Transverse colon (tissue), 4 donors: Measurements from ENCODE around the gene NEK10.

Experiments used
- CTCF ChIP-seq, 5 experiments: fragments of 200-600 bp in 3 of 5; fragments of 450-650 bp in 2 of 5; sonication (generic) in 3 of 5; IDR thresholded peaks; 1 replicate in 2 of 5; 2 replicates in 3 of 5; pipeline ENCODE4 v1.5.1; 2016 to 2017; ENCODE audit warnings: antibody characterized with exemption in 5 of 5, inconsistent platforms in 3 of 5, mild to moderate bottlenecking in 2 of 5, moderate library complexity in 1 of 5
- POLR2A ChIP-seq: fragments of 450-650 bp; IDR thresholded peaks from one replicate; pipeline ENCODE4 v1.6.1; 2016; ENCODE audit warnings: antibody characterized with exemption, mild to moderate bottlenecking, moderate library complexity
- POLR2AphosphoS5 ChIP-seq, 3 donors: sonication (generic); formaldehyde crosslinking; IDR thresholded peaks; one replicate each; pipeline ENCODE4 v1.6.1; 2016; ENCODE audit warnings: antibody characterized with exemption in 3 of 3

GRCh38 chr3:27415202-27415601 lies 46.0 kb upstream of the NEK10 start:
- TF ChIP-seq CTCF (IDR thresholded peaks at IDR 0.05) (no peak), POLR2AphosphoS5 (IDR thresholded peaks at IDR 0.05) (peak in 1 of 3 donors; percentile 23), POLR2A (no peak)
